Measurements from ENCODE around the gene ZNF611.
"Not testable (repeated sequence)": the region's sequence is repeated elsewhere in the genome, so short reads cannot be mapped to it uniquely, and the experiment has no call there.

Gene ZNF611

GRCh38 chr19:52715902-52716301 is 18.9 kb downstream of the ZNF611 start:
- DNase-seq = not testable (repeated sequence)

- DNase-seq = not testable (repeated sequence)
These were observed 19.5 kb downstream of the ZNF611 start for GRCh38 chr19:52715330-52715729.

GRCh38 chr19:52713051-52713450 is 21.8 kb downstream of the ZNF611 start:
- DNase-seq = not testable (repeated sequence)

GRCh38 chr19:52711661-52712060 is 23.2 kb downstream of the ZNF611 start:
- DNase-seq = not testable (repeated sequence)

- no peak for DNase-seq
These were observed 24.3 kb downstream of the ZNF611 start for GRCh38 chr19:52710538-52710937.

- not testable (repeated sequence) for DNase-seq
These were observed 29.2 kb downstream of the ZNF611 start for GRCh38 chr19:52705615-52706014.

GRCh38 chr19:52703917-52704316 is 30.9 kb downstream of the ZNF611 start:
- no peak for DNase-seq

GRCh38 chr19:52700673-52701072 is 34.2 kb downstream of the ZNF611 start:
- no peak for DNase-seq

- DNase-seq = peak in 1 of 3 experiments; percentile 5
These were observed 35.3 kb downstream of the ZNF611 start for GRCh38 chr19:52699555-52699954.

GRCh38 chr19:52695996-52696395 is 38.8 kb downstream of the ZNF611 start:
- no peak for DNase-seq

GRCh38 chr19:52694921-52695320 is 39.9 kb downstream of the ZNF611 start:
- no peak for DNase-seq

GRCh38 chr19:52694281-52694680 is 40.6 kb downstream of the ZNF611 start:
- not testable (repeated sequence) for DNase-seq

GRCh38 chr19:52692431-52693008 is 42.3 kb downstream of the ZNF611 start:
- no peak for DNase-seq

- peak in 2 of 3 experiments; percentile 29 to 57 for DNase-seq
These were observed 43.1 kb downstream of the ZNF611 start for GRCh38 chr19:52691737-52692136.

GRCh38 chr19:52691215-52691610 is 43.6 kb downstream of the ZNF611 start:
- DNase-seq = peak in 2 of 3 experiments; percentile 59 to 68

- DNase-seq = peak; percentile 91 to 95 (median 94)
These were observed 44.3 kb downstream of the ZNF611 start for GRCh38 chr19:52690369-52691214.

GRCh38 chr19:52689843-52690368 is 44.9 kb downstream of the ZNF611 start:
- DNase-seq = peak in 2 of 3 experiments; percentile 41 to 66

- peak; percentile 5 to 66 (median 43) for DNase-seq
These were observed 45.7 kb downstream of the ZNF611 start for GRCh38 chr19:52688925-52689796.

GRCh38 chr19:52688335-52688734 is 46.5 kb downstream of the ZNF611 start:
- DNase-seq = no peak

- DNase-seq = no peak
These were observed 47.2 kb downstream of the ZNF611 start for GRCh38 chr19:52687684-52688083.

- DNase-seq = no peak
These were observed 49.0 kb downstream of the ZNF611 start for GRCh38 chr19:52685811-52686210.

- DNase-seq = not testable (repeated sequence)
These were observed 53.6 kb downstream of the ZNF611 start for GRCh38 chr19:52681216-52681615.

GRCh38 chr19:52679598-52679997 is 55.2 kb downstream of the ZNF611 start:
- no peak for DNase-seq
